ENCODE results near the gene SH3YL1. TPM values are rescaled to one million over a fixed set of nuclear protein-coding genes. Genes with fewer than 3 reads are reported as not detected.

Gene SH3YL1
- total and polyA plus RNA-seq, 2 donors from 2014 or later: 57.3 to 111 TPM

DNA sequence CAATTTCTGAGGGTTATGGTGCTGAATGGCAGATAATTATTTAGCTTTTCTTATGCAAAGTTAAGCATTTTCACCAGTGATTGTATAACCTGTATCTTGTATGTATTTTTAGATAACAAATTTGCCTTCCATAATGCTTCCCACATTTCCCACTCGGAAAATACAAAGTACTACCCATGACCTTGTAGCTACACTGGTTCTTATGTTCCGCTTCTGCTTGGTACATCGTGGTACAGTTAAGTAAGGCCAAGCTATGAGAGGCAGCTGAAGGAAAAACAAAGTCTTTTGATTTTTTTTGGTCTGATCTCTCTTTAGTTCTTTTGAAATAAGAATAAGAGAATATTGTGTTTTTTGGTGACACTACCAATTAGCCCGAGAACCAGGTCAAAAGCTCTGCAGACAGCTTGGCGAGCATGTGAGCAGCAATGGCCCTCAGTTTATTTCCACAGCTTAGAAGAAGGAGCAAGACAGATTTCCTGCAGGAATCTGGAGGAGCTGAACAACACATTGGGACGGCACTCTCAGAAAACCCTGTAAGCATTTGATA is 26.8 kb downstream of the SH3YL1 start:
- TF ChIP-seq, protein P1, sequence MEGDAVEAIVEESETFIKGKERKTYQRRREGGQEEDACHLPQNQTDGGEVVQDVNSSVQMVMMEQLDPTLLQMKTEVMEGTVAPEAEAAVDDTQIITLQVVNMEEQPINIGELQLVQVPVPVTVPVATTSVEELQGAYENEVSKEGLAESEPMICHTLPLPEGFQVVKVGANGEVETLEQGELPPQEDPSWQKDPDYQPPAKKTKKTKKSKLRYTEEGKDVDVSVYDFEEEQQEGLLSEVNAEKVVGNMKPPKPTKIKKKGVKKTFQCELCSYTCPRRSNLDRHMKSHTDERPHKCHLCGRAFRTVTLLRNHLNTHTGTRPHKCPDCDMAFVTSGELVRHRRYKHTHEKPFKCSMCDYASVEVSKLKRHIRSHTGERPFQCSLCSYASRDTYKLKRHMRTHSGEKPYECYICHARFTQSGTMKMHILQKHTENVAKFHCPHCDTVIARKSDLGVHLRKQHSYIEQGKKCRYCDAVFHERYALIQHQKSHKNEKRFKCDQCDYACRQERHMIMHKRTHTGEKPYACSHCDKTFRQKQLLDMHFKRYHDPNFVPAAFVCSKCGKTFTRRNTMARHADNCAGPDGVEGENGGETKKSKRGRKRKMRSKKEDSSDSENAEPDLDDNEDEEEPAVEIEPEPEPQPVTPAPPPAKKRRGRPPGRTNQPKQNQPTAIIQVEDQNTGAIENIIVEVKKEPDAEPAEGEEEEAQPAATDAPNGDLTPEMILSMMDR (IDR thresholded peaks at IDR 0.05; ENCODE audit: borderline replicate concordance, extremely low read depth, insufficient read depth): no peak
- no peak for FAIRE-seq
- H3K36me3 ChIP-seq (ENCODE audit: control insufficient read depth in 2 of 3, insufficient read depth in 3 of 3, low read length in 3 of 3): peaks cover 0 to 8% (median 0%) of the 10 kb centered on the region in 3 donors

DNA sequence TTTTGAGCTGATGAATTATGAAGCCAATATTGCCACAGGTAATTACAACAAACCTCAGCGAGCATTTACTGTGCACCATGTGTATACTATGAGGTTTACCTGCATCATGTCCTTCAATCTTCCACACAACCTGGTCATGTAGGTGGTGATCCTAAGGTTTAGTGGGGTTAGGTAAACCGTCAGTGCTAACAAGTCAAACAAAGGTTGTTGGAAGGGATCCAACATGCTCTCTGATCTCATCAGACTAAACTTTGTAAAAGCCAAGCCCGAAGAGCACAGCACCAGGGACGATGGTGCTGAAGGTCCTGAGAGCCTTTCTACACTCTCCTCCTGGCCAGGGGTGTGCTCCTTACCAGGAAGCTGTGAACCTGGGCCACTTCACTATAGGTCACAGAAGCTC is 29.4 kb downstream of the SH3YL1 start:
- Histone ChIP-seq H3K27me3 (ENCODE audit: control insufficient read depth, insufficient read depth, low read length) (no peaks in the 10 kb centered on the region), H3K9me3 (ENCODE audit: control insufficient read depth in 2 of 3, insufficient read depth in 1 of 3, low read length in 3 of 3) (no peaks in the 10 kb centered on the region), H3K4me3 (ENCODE audit: low read length in 3 of 3) (no peak overlapping the region), H3K27ac (ENCODE audit: low read depth in 2 of 2, low read length in 2 of 2) (no peak overlapping the region), H3K4me1 (ENCODE audit: control insufficient read depth in 2 of 3, insufficient read depth in 2 of 3, low read depth in 1 of 3, low read length in 3 of 3) (peaks cover 0 to 4% (median 3%) of the 10 kb centered on the region in 3 donors), H3K9ac (ENCODE audit: low read length in 3 of 3) (no peak overlapping the region), H3K36me3 (ENCODE audit: control insufficient read depth in 2 of 3, insufficient read depth in 3 of 3, low read length in 3 of 3) (peaks cover 0 to 12% (median 9%) of the 10 kb centered on the region in 3 donors)
- DNase-seq (no peak), FAIRE-seq (no peak)
- intact Hi-C loops (cut with DNase I): no loop called here
- TF ChIP-seq, protein P1 (IDR thresholded peaks at IDR 0.05; ENCODE audit: borderline replicate concordance, extremely low read depth, insufficient read depth): no peak

More for the DNA sequence above, 26.8 kb downstream of the SH3YL1 start:
- Histone ChIP-seq H3K27me3 (ENCODE audit: control insufficient read depth, insufficient read depth, low read length) (no peaks in the 10 kb centered on the region), H3K9me3 (ENCODE audit: control insufficient read depth in 2 of 3, insufficient read depth in 1 of 3, low read length in 3 of 3) (no peaks in the 10 kb centered on the region), H3K4me1 (ENCODE audit: control insufficient read depth in 2 of 3, insufficient read depth in 2 of 3, low read depth in 1 of 3, low read length in 3 of 3) (peaks cover 0 to 4% (median 3%) of the 10 kb centered on the region in 3 donors), H3K4me3 (ENCODE audit: low read length in 3 of 3) (no peak overlapping the region), H3K27ac (ENCODE audit: low read depth in 2 of 2, low read length in 2 of 2) (no peak overlapping the region), H3K9ac (ENCODE audit: low read length in 3 of 3) (no peak overlapping the region)
- no peak for DNase-seq
- intact Hi-C loops (cut with DNase I): no loop called here

DNA sequence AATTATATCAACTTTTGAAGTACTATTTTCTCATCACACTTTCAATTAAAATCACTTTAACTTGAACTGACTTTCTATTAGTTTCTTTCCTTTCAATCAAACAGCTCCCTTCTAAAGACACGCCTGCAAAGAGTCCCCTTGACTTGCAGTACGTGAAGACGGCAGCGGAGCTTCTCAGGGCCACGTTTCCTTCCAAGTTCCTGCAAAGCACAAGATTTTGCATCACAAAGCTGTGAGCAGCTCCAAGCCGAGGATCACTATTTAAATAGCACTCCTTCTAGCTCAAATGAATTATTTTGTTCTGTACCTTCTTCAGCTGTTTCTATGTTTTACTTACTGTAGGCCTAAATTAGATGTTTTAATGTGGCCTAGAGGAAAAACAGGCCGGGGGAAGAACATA is 30.8 kb downstream of the SH3YL1 start:
- no peak for FAIRE-seq
- intact Hi-C loops (cut with DNase I): no loop called here
- Histone ChIP-seq H3K9me3 (ENCODE audit: control insufficient read depth in 2 of 3, insufficient read depth in 1 of 3, low read length in 3 of 3) (no peaks in the 10 kb centered on the region), H3K9ac (ENCODE audit: low read length in 3 of 3) (no peak overlapping the region), H3K4me1 (ENCODE audit: control insufficient read depth in 2 of 3, insufficient read depth in 2 of 3, low read depth in 1 of 3, low read length in 3 of 3) (peaks cover 0 to 4% (median 0%) of the 10 kb centered on the region in 3 donors), H3K4me3 (ENCODE audit: low read length in 3 of 3) (no peak overlapping the region), H3K27ac (ENCODE audit: low read depth in 2 of 2, low read length in 2 of 2) (no peak overlapping the region), H3K27me3 (ENCODE audit: control insufficient read depth, insufficient read depth, low read length) (no peaks in the 10 kb centered on the region), H3K36me3 (ENCODE audit: control insufficient read depth in 2 of 3, insufficient read depth in 3 of 3, low read length in 3 of 3) (peaks cover 0 to 14% (median 11%) of the 10 kb centered on the region in 3 donors)
- no peak for DNase-seq
- TF ChIP-seq, protein P1 (IDR thresholded peaks at IDR 0.05; ENCODE audit: borderline replicate concordance, extremely low read depth, insufficient read depth): no peak

Measured in kidney (tissue), 14 donors.